Mesothelial cell of epicardium (in vitro differentiated cells): ENCODE results near the gene SH2D3C. TPM values are rescaled to one million over a fixed set of nuclear protein-coding genes. Genes with fewer than 3 reads are reported as not detected.

Experiments used
- DNase-seq, 2 experiments: peaks; one replicate each; pipeline ENCODE4 v3.0.0; 2021; ENCODE audit warnings: low spot score in 2 of 2; ENCODE audit not compliant: unreplicated experiment in 2 of 2
- H3K27ac Mint-ChIP-seq: 2 replicates; pipeline ENCODE4 v1.8.0; 2021; ENCODE audit warnings: mixed read lengths
- H3K27me3 Mint-ChIP-seq: 2 replicates; pipeline ENCODE4 v1.8.0; 2021; ENCODE audit warnings: low read depth, mixed read lengths
- H3K36me3 Mint-ChIP-seq: 2 replicates; pipeline ENCODE4 v1.8.0; 2021; ENCODE audit warnings: mixed read lengths
- H3K4me1 Mint-ChIP-seq: 2 replicates; pipeline ENCODE4 v1.8.0; 2021; ENCODE audit warnings: mixed read lengths
- H3K4me3 Mint-ChIP-seq: 2 replicates; pipeline ENCODE4 v1.8.0; 2021; ENCODE audit warnings: mild to moderate bottlenecking, moderate library complexity, mixed read lengths
- H3K9me3 Mint-ChIP-seq: 2 replicates; pipeline ENCODE4 v1.8.0; 2021; ENCODE audit warnings: mixed read lengths
- CTCF ChIP-seq: fragments of 200-600 bp; sonication (generic); IDR thresholded peaks from one replicate; pipeline ENCODE4 v1.5.0; 2021; ENCODE audit warnings: antibody characterized with exemption; ENCODE audit not compliant: unreplicated experiment
- total RNA-seq: library from RNA; stranded (reverse); gene quantifications from 3 replicates; pipeline ENCODE4 v1.2.1, GENCODE V29; 2021

SH2D3C gene
- total RNA-seq, 1 donor from 2014 or later: 3.4 TPM

- peaks cover 18% of the 10 kb centered on the region for H3K36me3 Mint-ChIP-seq
- peak overlapping the region; percentile 53 for H3K27ac Mint-ChIP-seq
- H3K27me3 Mint-ChIP-seq: no peaks in the 10 kb centered on the region
- peaks cover 1% of the 10 kb centered on the region for H3K4me1 Mint-ChIP-seq
- H3K4me3 Mint-ChIP-seq: no peak overlapping the region
- no peaks in the 10 kb centered on the region for H3K9me3 Mint-ChIP-seq
- no peak for TF ChIP-seq CTCF
- DNase-seq: no peak
Measured at GRCh38 chr9:127794001-127794791, 15.7 kb upstream of the SH2D3C start.

DNA sequence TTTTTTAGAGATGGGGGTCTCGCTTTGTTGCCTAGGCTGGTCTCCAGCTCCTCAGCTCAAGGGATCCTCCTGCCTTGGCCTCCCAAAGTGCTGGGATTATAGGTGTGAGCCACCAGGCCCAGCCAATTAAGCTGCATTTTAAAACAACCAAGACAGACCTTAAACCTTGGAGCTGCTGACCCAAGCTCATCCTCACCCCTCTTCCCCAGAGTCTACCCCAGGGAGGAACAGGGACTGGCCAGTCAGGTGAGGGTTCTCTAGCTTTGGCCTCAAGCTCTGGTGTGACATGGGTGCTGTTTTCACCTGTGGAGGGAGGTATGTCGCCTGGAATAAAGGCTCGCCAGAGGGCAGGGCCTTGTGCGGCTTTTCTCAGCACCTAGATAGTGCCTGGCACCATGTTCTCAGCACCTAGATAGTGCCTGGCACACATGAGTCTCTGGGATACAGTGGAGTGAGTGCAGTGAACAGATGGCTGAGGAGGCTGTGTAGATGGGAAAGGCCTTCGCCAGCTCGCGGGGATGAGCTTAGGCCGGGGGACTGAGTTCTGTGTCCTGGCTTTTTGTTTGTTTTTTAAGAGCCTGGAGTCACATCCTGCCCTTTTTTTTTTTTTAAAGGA lies 14.7 kb upstream of the SH2D3C start:
- DNase-seq: no peak
- Mint-ChIP-seq H3K4me3 (no peak overlapping the region), H3K4me1 (peaks cover 1% of the 10 kb centered on the region), H3K9me3 (no peaks in the 10 kb centered on the region), H3K27me3 (no peaks in the 10 kb centered on the region), H3K27ac (peak overlapping the region; percentile 59), H3K36me3 (peaks cover 26% of the 10 kb centered on the region)
- no peak for TF ChIP-seq CTCF

DNA sequence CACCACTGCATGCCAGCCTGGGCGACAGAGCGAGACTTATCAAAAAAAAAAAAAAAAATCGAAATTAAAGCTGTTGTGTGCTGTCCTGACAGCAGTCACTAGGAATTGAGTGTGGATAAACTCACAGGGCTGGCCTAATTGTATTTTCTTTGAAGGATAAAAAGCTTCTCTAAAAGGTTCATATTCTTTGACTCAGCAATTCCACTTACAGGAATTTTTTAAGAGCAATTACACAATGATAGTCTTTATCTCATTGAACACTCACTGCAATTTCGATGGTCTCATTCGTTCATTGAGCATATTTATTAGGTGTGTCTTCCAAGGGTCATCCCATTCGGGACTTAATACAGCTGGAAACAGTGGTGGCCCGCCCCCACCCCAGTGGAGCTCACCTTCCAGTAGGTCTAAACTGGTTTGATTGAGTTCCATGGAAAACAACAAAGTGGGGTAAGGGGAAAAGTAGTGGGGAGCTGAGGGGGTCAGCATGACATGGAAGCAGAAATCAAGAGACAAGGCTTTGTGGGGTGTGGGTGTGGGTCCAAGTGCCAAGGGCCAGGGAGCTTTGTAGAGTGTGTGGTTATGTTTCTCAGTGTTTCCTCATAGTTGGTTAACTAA lies 14.1 kb upstream of the SH2D3C start:
- H3K4me3 Mint-ChIP-seq: no peak overlapping the region
- H3K27ac Mint-ChIP-seq: peak overlapping the region; percentile 22
- DNase-seq: no peak
- TF ChIP-seq CTCF: no peak
- H3K27me3 Mint-ChIP-seq: no peaks in the 10 kb centered on the region
- H3K4me1 Mint-ChIP-seq: peaks cover 5% of the 10 kb centered on the region
- H3K9me3 Mint-ChIP-seq: no peaks in the 10 kb centered on the region
- H3K36me3 Mint-ChIP-seq: peaks cover 30% of the 10 kb centered on the region

- Mint-ChIP-seq H3K4me3 (no peak overlapping the region), H3K27ac (no peak overlapping the region), H3K9me3 (no peaks in the 10 kb centered on the region), H3K36me3 (peaks cover 30% of the 10 kb centered on the region), H3K4me1 (peaks cover 13% of the 10 kb centered on the region), H3K27me3 (no peaks in the 10 kb centered on the region)
- no peak for TF ChIP-seq CTCF
- no peak for DNase-seq
Measured at GRCh38 chr9:127791085-127791484, 12.6 kb upstream of the SH2D3C start.

DNA sequence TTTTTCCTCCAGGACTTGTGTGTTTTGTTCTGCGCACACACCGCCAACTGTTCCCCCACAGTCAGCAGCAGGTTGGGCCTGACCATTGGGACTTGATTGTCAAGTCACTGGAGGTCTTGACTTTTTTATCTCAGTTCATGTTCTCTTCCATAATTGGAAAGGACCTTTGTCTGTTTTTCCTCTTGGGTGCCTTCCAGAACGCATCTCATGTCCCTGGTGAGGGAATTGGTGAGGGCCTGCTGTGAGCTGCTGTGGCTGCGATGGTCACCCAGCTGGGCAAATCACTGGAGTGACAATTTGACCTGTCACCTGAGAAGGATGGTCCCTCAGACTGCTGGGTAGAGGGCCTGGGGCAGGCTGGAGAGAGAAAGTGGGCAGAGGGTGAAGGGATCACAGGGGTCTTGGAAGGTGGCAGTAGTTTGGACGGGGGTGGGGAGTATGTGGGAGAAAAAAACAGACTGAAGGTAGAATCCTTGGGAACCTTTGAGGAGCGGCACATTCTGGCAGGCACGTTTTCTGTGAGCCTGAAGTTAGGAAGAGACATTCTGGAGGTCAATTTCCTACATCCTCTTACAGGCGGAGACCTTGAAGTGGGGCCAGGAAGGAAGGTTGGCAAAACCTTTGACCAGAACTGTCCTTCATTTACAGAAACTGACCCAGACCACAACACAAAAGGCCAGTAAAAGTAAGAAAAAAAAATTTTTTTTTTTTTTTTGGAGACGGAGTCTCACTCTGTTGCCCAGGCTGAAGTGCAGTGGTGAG lies 11.8 kb upstream of the SH2D3C start:
- DNase-seq: no peak
- H3K27me3 Mint-ChIP-seq: no peaks in the 10 kb centered on the region
- no peak for TF ChIP-seq CTCF
- H3K27ac Mint-ChIP-seq: no peak overlapping the region
- H3K9me3 Mint-ChIP-seq: no peaks in the 10 kb centered on the region
- H3K4me3 Mint-ChIP-seq: no peak overlapping the region
- H3K36me3 Mint-ChIP-seq: peaks cover 30% of the 10 kb centered on the region
- peaks cover 13% of the 10 kb centered on the region for H3K4me1 Mint-ChIP-seq
